ENCODE measurements around the gene CCBE1.

GRCh38 chr18:59575995-59576394 is 121.2 kb downstream of the CCBE1 start:
- TF ChIP-seq CTCF (IDR thresholded peaks at IDR 0.05) (no peak), POLR2A (IDR thresholded peaks at IDR 0.05) (no peak), EP300 (IDR thresholded peaks at IDR 0.05) (no peak), POLR2AphosphoS5 (IDR thresholded peaks at IDR 0.05) (no peak)
